ENCODE data around the gene SLC25A20. TPM values are rescaled to one million over a fixed set of nuclear protein-coding genes. Genes with fewer than 3 reads are reported as not detected.

Gene SLC25A20
- polyA plus RNA-seq, 1 donor from 2014 or later: 7.1 TPM

DNA sequence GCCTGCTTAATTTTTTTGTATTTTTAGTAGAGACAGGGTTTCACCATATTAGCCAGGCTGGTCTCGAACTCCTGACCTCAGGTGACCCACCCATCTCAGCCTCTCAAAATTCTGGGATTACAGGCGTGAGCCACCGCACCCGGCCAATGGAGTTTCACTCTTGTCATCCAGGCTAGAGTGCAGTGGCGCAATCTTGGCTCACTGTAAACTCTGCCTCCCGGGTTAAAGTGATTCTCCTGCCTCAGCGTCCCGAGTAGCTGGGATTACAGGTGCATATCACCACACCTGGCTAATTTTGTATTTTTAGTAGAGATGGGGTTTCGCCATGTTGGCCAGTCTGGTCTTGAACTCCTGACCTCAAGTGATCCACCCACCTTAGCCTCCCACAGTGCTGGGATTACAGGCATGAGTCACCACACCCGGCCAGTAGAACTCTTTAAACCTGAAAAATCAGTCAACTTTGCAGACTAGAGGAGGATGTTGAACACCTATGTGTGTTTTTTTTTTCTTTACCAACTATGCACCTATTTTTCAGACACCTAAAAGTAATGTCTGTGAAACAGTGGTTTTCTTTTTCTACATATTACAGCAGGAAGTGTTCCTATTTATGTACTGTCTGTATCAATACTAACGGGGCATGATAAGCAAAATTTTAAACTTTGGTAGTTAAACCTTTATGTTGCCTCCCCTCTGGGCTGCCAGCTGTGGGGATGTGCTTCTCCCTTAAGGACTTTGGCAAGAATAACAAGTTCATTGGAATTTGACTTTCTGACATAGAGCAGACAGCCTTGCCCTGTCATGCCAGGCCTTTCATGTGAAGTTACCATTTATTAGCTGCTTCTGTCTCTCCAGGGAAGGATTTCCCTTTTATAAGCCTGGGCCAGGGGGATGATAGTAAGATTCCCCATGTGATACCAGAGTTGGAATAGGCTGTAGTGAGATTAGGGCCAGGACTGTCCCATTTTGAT lies 28.0 kb upstream of the SLC25A20 start:
- Histone ChIP-seq H3K79me2 (replicated peaks; ENCODE audit: insufficient read depth, low read length) (peaks cover 56% of the 10 kb centered on the region), H3K9me2 (ENCODE audit: insufficient read depth, low read length) (no peaks in the 10 kb centered on the region), H4K20me1 (ENCODE audit: insufficient read depth) (no peaks in the 10 kb centered on the region), H3K27me3 (ENCODE audit: insufficient read depth, low read depth, low read length) (no peaks in the 10 kb centered on the region), H3K4me2 (ENCODE audit: low read length) (no peak overlapping the region), H3K9me3 (ENCODE audit: low read length) (no peaks in the 10 kb centered on the region), H3K27ac (ENCODE audit: low read length) (no peak overlapping the region), H3K9ac (ENCODE audit: low read length) (no peak overlapping the region), H3K4me3 (ENCODE audit: low read length) (no peak overlapping the region), H3K36me3 (ENCODE audit: insufficient read depth, low read length) (peaks cover 15% of the 10 kb centered on the region), H2AFZ (ENCODE audit: low read depth, low read length) (no peak overlapping the region), H3F3A (ENCODE audit: insufficient read depth, low read length, poor library complexity, severe bottlenecking) (no peaks in the 10 kb centered on the region)
- TF ChIP-seq TAF1 (IDR thresholded peaks at IDR 0.05; ENCODE audit: low read depth) (no peak), RAD21 (conservative IDR thresholded peaks at IDR 0.05) (no peak), SMC3 (conservative IDR thresholded peaks at IDR 0.05; ENCODE audit: poor library complexity) (no peak)
- TF ChIP-seq, protein P1, sequence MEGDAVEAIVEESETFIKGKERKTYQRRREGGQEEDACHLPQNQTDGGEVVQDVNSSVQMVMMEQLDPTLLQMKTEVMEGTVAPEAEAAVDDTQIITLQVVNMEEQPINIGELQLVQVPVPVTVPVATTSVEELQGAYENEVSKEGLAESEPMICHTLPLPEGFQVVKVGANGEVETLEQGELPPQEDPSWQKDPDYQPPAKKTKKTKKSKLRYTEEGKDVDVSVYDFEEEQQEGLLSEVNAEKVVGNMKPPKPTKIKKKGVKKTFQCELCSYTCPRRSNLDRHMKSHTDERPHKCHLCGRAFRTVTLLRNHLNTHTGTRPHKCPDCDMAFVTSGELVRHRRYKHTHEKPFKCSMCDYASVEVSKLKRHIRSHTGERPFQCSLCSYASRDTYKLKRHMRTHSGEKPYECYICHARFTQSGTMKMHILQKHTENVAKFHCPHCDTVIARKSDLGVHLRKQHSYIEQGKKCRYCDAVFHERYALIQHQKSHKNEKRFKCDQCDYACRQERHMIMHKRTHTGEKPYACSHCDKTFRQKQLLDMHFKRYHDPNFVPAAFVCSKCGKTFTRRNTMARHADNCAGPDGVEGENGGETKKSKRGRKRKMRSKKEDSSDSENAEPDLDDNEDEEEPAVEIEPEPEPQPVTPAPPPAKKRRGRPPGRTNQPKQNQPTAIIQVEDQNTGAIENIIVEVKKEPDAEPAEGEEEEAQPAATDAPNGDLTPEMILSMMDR (IDR thresholded peaks at IDR 0.05; ENCODE audit: poor library complexity, severe bottlenecking): no peak

DNA sequence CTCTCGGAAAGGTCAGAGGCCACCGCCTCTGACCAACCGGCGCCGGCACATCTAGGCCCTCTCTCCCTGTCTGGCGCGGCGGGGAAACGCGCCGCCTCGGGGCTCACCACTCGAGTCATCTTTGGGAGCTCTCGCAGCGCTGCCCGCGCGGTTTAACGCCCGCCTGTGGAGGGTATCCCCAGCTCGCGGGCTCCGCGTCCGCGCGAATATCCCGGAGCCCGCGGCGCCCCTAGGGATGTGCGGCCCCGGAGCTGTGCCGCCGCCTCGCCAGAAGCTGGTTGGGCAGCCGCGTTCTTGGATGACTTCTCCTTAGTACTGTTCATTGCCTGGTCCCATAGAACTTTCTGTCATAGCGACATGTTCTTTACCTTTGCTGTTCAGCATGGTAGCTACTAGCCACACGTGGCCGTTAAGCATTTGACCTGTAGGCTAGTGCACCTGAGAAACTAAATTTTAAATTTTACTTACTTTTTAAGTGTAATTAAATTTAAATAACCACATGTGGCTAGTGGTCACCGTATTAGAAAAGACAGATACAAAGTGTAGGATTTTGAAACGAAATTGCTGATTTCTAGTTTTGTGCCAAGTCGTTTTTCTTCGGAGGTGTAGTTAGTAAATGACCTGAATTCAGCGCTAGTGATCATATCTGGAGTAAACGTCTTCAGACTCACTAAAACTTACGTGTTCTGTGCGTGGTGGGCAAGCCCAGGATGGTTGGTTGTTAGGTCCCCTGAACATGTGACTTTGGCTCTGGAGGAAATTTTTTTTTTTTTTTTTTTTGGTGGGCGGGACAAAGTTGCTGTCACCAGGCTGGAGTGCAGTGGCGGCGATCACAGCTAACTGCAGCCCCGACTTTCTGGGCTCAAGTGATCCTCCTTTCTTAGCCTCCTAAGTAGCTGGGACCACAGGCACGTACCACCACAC lies 20.8 kb upstream of the SLC25A20 start:
- Histone ChIP-seq H3K9me3 (ENCODE audit: low read length) (no peaks in the 10 kb centered on the region), H3F3A (ENCODE audit: insufficient read depth, low read length, poor library complexity, severe bottlenecking) (no peaks in the 10 kb centered on the region), H3K9me2 (ENCODE audit: insufficient read depth, low read length) (no peaks in the 10 kb centered on the region), H3K27me3 (ENCODE audit: insufficient read depth, low read depth, low read length) (no peaks in the 10 kb centered on the region), H3K4me2 (ENCODE audit: low read length) (peak overlapping the region; percentile 83), H3K79me2 (replicated peaks; ENCODE audit: insufficient read depth, low read length) (peaks cover 29% of the 10 kb centered on the region), H3K4me3 (ENCODE audit: low read length) (peak overlapping the region; percentile 99), H4K20me1 (ENCODE audit: insufficient read depth) (no peaks in the 10 kb centered on the region), H3K9ac (ENCODE audit: low read length) (peak overlapping the region; percentile 91), H3K27ac (ENCODE audit: low read length) (peak overlapping the region; percentile 96), H3K36me3 (ENCODE audit: insufficient read depth, low read length) (no peaks in the 10 kb centered on the region), H2AFZ (ENCODE audit: low read depth, low read length) (peak overlapping the region; percentile 99)
- no peak for TF ChIP-seq TAF1 (IDR thresholded peaks at IDR 0.05; ENCODE audit: low read depth)
- TF ChIP-seq MXI1 (conservative IDR thresholded peaks at IDR 0.05; ENCODE audit: poor library complexity, severe bottlenecking): peak; percentile 67

DNA sequence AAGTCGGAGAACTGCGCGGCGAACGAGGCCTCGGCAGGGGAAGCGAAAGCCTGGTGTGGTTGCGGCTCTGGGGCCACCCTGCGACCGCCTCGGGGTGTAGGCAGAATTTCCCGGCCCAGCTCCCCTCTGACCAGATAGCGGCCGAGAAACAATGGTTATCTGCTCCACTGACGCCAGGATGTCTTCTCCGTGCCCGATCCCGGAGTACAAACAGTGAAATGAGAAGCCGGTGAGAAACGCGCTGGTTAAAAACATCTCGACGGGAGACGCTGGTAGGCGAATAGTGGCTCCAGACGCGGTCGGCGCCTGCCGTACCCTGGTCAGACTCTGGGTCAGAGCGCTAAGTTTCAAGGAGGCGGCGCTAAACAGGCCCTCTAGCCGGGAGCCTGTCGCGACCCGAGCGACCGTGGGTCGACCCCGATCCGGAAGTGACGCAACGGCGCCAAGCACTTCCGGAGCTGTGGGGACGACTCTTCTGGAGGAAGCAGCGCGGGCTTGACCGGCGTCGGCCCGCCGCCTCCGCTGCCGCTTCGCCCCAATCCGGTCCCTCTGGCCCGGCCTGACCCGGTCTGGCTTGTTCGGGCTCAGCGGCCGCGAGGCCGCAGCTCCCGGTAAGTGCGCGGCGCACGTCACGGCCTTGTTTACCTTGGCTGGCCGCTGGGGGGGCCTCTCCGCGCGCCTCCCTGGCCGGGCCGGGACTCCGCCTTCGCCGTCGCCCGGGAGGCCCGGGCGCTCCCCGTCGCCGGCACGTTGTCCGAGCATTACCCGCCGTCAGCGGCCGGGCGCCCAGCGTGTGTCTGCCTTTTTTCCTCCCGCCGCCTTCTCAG lies 19.9 kb upstream of the SLC25A20 start, which contains the start of gene ARIH2:
ARIH2 (plus strand) TSS at position 455 of the 827 bp plus-strand sequence. CDS start 8,717 bp downstream, outside the sequence.
- TF ChIP-seq EP300 (conservative IDR thresholded peaks at IDR 0.05; ENCODE audit: poor library complexity, severe bottlenecking) (peak; percentile 56), RAD21 (conservative IDR thresholded peaks at IDR 0.05) (peak; percentile 59), MXI1 (conservative IDR thresholded peaks at IDR 0.05; ENCODE audit: poor library complexity, severe bottlenecking) (peak; percentile 49), POLR2AphosphoS5 (IDR thresholded peaks at IDR 0.05) (peak; percentile 88), TAF1 (IDR thresholded peaks at IDR 0.05; ENCODE audit: low read depth) (peak; percentile 70), SMC3 (conservative IDR thresholded peaks at IDR 0.05; ENCODE audit: poor library complexity) (peak; percentile 60), EZH2 (IDR thresholded peaks at IDR 0.05; ENCODE audit: borderline replicate concordance, insufficient read depth, low read length, poor library complexity, severe bottlenecking) (no peak)
- TF ChIP-seq, protein P2, sequence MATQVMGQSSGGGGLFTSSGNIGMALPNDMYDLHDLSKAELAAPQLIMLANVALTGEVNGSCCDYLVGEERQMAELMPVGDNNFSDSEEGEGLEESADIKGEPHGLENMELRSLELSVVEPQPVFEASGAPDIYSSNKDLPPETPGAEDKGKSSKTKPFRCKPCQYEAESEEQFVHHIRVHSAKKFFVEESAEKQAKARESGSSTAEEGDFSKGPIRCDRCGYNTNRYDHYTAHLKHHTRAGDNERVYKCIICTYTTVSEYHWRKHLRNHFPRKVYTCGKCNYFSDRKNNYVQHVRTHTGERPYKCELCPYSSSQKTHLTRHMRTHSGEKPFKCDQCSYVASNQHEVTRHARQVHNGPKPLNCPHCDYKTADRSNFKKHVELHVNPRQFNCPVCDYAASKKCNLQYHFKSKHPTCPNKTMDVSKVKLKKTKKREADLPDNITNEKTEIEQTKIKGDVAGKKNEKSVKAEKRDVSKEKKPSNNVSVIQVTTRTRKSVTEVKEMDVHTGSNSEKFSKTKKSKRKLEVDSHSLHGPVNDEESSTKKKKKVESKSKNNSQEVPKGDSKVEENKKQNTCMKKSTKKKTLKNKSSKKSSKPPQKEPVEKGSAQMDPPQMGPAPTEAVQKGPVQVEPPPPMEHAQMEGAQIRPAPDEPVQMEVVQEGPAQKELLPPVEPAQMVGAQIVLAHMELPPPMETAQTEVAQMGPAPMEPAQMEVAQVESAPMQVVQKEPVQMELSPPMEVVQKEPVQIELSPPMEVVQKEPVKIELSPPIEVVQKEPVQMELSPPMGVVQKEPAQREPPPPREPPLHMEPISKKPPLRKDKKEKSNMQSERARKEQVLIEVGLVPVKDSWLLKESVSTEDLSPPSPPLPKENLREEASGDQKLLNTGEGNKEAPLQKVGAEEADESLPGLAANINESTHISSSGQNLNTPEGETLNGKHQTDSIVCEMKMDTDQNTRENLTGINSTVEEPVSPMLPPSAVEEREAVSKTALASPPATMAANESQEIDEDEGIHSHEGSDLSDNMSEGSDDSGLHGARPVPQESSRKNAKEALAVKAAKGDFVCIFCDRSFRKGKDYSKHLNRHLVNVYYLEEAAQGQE (IDR thresholded peaks at IDR 0.05; ENCODE audit: borderline replicate concordance): peak; percentile 68
- TF ChIP-seq, protein P1 (IDR thresholded peaks at IDR 0.05; ENCODE audit: poor library complexity, severe bottlenecking): peak; percentile 52
- Histone ChIP-seq H3K4me2 (ENCODE audit: low read length) (peak within 1 kb of the TSS; percentile 83), H2AFZ (ENCODE audit: low read depth, low read length) (peak within 1 kb of the TSS; percentile 99), H3K27ac (ENCODE audit: low read length) (peak within 1 kb of the TSS; percentile 96), H3K36me3 (ENCODE audit: insufficient read depth, low read length) (no peaks in the 10 kb centered on the region), H3K79me2 (replicated peaks; ENCODE audit: insufficient read depth, low read length) (peaks cover 29% of the 10 kb centered on the region), H3F3A (ENCODE audit: insufficient read depth, low read length, poor library complexity, severe bottlenecking) (no peaks in the 10 kb centered on the region), H3K9me3 (ENCODE audit: low read length) (no peaks in the 10 kb centered on the region), H3K4me3 (ENCODE audit: low read length) (peak within 1 kb of the TSS; percentile 99), H3K9ac (ENCODE audit: low read length) (peak within 1 kb of the TSS; percentile 91), H4K20me1 (ENCODE audit: insufficient read depth) (no peaks in the 10 kb centered on the region), H3K9me2 (ENCODE audit: insufficient read depth, low read length) (no peaks in the 10 kb centered on the region), H3K27me3 (ENCODE audit: insufficient read depth, low read depth, low read length) (no peaks in the 10 kb centered on the region)
